ENCODE measurements around the gene KIAA0930. TPM values are rescaled to one million over a fixed set of nuclear protein-coding genes. Genes with fewer than 3 reads are reported as not detected.

Gene KIAA0930
- total RNA-seq, 4 donors from 2014 or later = 9.4 to 31.8 (median 19.6) TPM

DNA sequence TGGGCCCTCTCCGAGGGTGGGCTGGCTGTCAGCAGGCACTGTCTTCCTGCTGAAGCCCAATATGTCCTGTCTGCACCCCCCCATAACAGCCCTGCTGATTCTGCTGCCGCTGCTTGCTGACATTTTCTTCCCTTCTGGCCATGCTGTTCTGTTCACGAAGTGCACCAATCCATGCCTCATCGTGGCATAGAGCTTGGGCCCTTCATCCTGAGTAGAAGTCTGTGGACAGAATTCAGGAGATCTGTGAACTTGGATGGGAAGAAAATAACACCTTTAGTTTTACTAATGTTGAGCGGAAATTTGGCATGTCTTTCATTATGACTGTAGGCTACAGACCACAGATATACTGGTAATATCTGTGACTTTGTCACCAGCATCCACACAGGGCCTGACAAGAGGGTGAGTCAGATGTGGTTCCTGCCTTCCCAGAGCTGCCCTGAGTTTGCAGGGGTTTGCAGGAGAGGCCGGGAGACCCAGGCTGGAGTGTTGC, 14.1 kb upstream of the KIAA0930 start:
- TF ChIP-seq CTCF (IDR thresholded peaks at IDR 0.05) (no peak), POLR2A (IDR thresholded peaks at IDR 0.05) (no peak)
- Histone ChIP-seq H3K36me3 (no peaks in the 10 kb centered on the region), H3K4me3 (no peak overlapping the region), H3K27ac (no peak overlapping the region), H3K4me1 (no peaks in the 10 kb centered on the region), H3K9me3 (no peaks in the 10 kb centered on the region), H3K27me3 (no peaks in the 10 kb centered on the region)
- no peak for DNase-seq
- intact Hi-C loops (cut with DNase I; ENCODE audit: low total_unique reads) = no loop called here

GRCh38 chr22:45254388-45254787, 13.7 kb upstream of the KIAA0930 start:
- Histone ChIP-seq H3K9me3 (no peaks in the 10 kb centered on the region), H3K4me1 (no peaks in the 10 kb centered on the region), H3K36me3 (no peaks in the 10 kb centered on the region), H3K27me3 (no peaks in the 10 kb centered on the region), H3K27ac (no peak overlapping the region), H3K4me3 (no peak overlapping the region)
- DNase-seq = no peak
- intact Hi-C loops (cut with DNase I; ENCODE audit: low total_unique reads) = no loop called here
- TF ChIP-seq CTCF (IDR thresholded peaks at IDR 0.05) (no peak), POLR2A (IDR thresholded peaks at IDR 0.05) (no peak)

- no peaks in the 10 kb centered on the region for H3K36me3 ChIP-seq
- H3K27ac ChIP-seq = no peak overlapping the region
- no peaks in the 10 kb centered on the region for H3K9me3 ChIP-seq
- H3K27me3 ChIP-seq = no peaks in the 10 kb centered on the region
- intact Hi-C loops (cut with DNase I; ENCODE audit: low total_unique reads) = no loop called here
- no peak for DNase-seq
- TF ChIP-seq POLR2A (IDR thresholded peaks at IDR 0.05) (no peak), CTCF (IDR thresholded peaks at IDR 0.05) (no peak)
- no peaks in the 10 kb centered on the region for H3K4me1 ChIP-seq
- no peak overlapping the region for H3K4me3 ChIP-seq
Observed at GRCh38 chr22:45253039-45253641, 12.4 kb upstream of the KIAA0930 start.

- intact Hi-C loops (cut with DNase I; ENCODE audit: low total_unique reads) = no loop called here
- no peak for TF ChIP-seq POLR2A (IDR thresholded peaks at IDR 0.05)
- no peak for TF ChIP-seq CTCF (IDR thresholded peaks at IDR 0.05)
- no peaks in the 10 kb centered on the region for H3K4me1 ChIP-seq
- no peaks in the 10 kb centered on the region for H3K36me3 ChIP-seq
- no peak for DNase-seq
- no peak overlapping the region for H3K27ac ChIP-seq
- no peak overlapping the region for H3K4me3 ChIP-seq
- H3K27me3 ChIP-seq = no peaks in the 10 kb centered on the region
- no peaks in the 10 kb centered on the region for H3K9me3 ChIP-seq
Observed at GRCh38 chr22:45251825-45252224, 11.1 kb upstream of the KIAA0930 start.

- DNase-seq = no peak
- no peak for TF ChIP-seq POLR2A (IDR thresholded peaks at IDR 0.05)
- no peak for TF ChIP-seq CTCF (IDR thresholded peaks at IDR 0.05)
- H3K4me1 ChIP-seq = no peaks in the 10 kb centered on the region
- no peaks in the 10 kb centered on the region for H3K36me3 ChIP-seq
- no peak overlapping the region for H3K4me3 ChIP-seq
- no peaks in the 10 kb centered on the region for H3K27me3 ChIP-seq
- H3K27ac ChIP-seq = no peak overlapping the region
- intact Hi-C loops (cut with DNase I; ENCODE audit: low total_unique reads) = no loop called here
- H3K9me3 ChIP-seq = no peaks in the 10 kb centered on the region
Observed at GRCh38 chr22:45248832-45249561, 8.3 kb upstream of the KIAA0930 start.

All from uterus (tissue), 4 donors.